ENCODE data around the gene TMEM87A. TPM values are rescaled to one million over a fixed set of nuclear protein-coding genes. Genes with fewer than 3 reads are reported as not detected.

Gene TMEM87A
- total RNA-seq, 2 experiments from 2014 or later: 26.6 to 28.4 TPM

- no peak for DNase-seq
- peaks cover 70% of the 10 kb centered on the region for H3K4me1 Mint-ChIP-seq (ENCODE audit: low read depth)
- CTCF ChIA-PET: interaction anchor here (0.6 to 1.1 kb wide), 4 partner anchors 14 to 110 kb away, joined by 3 to 5 read pairs (median 4); partner anchors contain the start of gene VPS39
- H3K27me3 Mint-ChIP-seq (ENCODE audit: low read depth): no peaks in the 10 kb centered on the region
- peaks cover 5% of the 10 kb centered on the region for H3K9me3 Mint-ChIP-seq
- H3K36me3 Mint-ChIP-seq (ENCODE audit: low read depth): peaks cover 38% of the 10 kb centered on the region
- intact Hi-C loops (cut with micrococcal nuclease): loop anchor here (1.0 to 5.0 kb wide), 12 partner anchors 14 to 1554 kb away; partner anchors contain the start of genes GANC, PDIA3, TMEM87A and TTBK2
- H3K4me3 Mint-ChIP-seq: peak overlapping the region; percentile 30
- H3K27ac Mint-ChIP-seq: peak overlapping the region; percentile 94
These were observed 79.8 kb downstream of the TMEM87A start for GRCh38 chr15:42193383-42193782.

GRCh38 chr15:42191610-42192346, 81.5 kb downstream of the TMEM87A start:
- peak; percentile 31 for DNase-seq
- CTCF ChIA-PET: no interaction called here
- H3K27me3 Mint-ChIP-seq (ENCODE audit: low read depth): no peaks in the 10 kb centered on the region
- H3K4me1 Mint-ChIP-seq (ENCODE audit: low read depth): peaks cover 68% of the 10 kb centered on the region
- H3K27ac Mint-ChIP-seq: peak overlapping the region; percentile 77
- H3K4me3 Mint-ChIP-seq: peak overlapping the region; percentile 9
- peaks cover 43% of the 10 kb centered on the region for H3K36me3 Mint-ChIP-seq (ENCODE audit: low read depth)
- H3K9me3 Mint-ChIP-seq: peaks cover 5% of the 10 kb centered on the region
- intact Hi-C loops (cut with micrococcal nuclease): loop anchor here (2.0 to 5.0 kb wide), 6 partner anchors 154 to 1556 kb away; partner anchors contain the start of genes PDIA3, TTBK2 and ZNF106

GRCh38 chr15:42190370-42190769, 82.9 kb downstream of the TMEM87A start:
- intact Hi-C loops (cut with micrococcal nuclease): loop anchor here (5.0 kb wide), 4 partner anchors 153 to 1557 kb away; partner anchors contain the start of genes PDIA3, TTBK2 and ZNF106
- Mint-ChIP-seq H3K4me1 (ENCODE audit: low read depth) (peaks cover 62% of the 10 kb centered on the region), H3K4me3 (no peak overlapping the region), H3K36me3 (ENCODE audit: low read depth) (peaks cover 41% of the 10 kb centered on the region), H3K27me3 (ENCODE audit: low read depth) (no peaks in the 10 kb centered on the region), H3K27ac (peak overlapping the region; percentile 79), H3K9me3 (no peaks in the 10 kb centered on the region)
- no peak for DNase-seq
- CTCF ChIA-PET: interaction anchor here (1.3 kb wide), 1 partner anchor 9 kb away, joined by 3 read pairs; no protein-coding TSS in a partner anchor

- Mint-ChIP-seq H3K4me1 (ENCODE audit: low read depth) (peaks cover 19% of the 10 kb centered on the region), H3K27me3 (ENCODE audit: low read depth) (no peaks in the 10 kb centered on the region), H3K9me3 (no peaks in the 10 kb centered on the region), H3K27ac (no peak overlapping the region), H3K4me3 (no peak overlapping the region), H3K36me3 (ENCODE audit: low read depth) (peaks cover 48% of the 10 kb centered on the region)
- DNase-seq: no peak
- CTCF ChIA-PET: no interaction called here
- intact Hi-C loops (cut with micrococcal nuclease): no loop called here
These were observed 87.4 kb downstream of the TMEM87A start for GRCh38 chr15:42185801-42186200.

- H3K36me3 Mint-ChIP-seq (ENCODE audit: low read depth): peaks cover 41% of the 10 kb centered on the region
- no peak for DNase-seq
- no peaks in the 10 kb centered on the region for H3K27me3 Mint-ChIP-seq (ENCODE audit: low read depth)
- intact Hi-C loops (cut with micrococcal nuclease): no loop called here
- no peak overlapping the region for H3K27ac Mint-ChIP-seq
- H3K9me3 Mint-ChIP-seq: no peaks in the 10 kb centered on the region
- no peak overlapping the region for H3K4me3 Mint-ChIP-seq
- CTCF ChIA-PET: no interaction called here
- H3K4me1 Mint-ChIP-seq (ENCODE audit: low read depth): peaks cover 8% of the 10 kb centered on the region
These were observed 88.5 kb downstream of the TMEM87A start for GRCh38 chr15:42184736-42185135.

GRCh38 chr15:42184296-42184695, 88.9 kb downstream of the TMEM87A start:
- H3K4me3 Mint-ChIP-seq: no peak overlapping the region
- H3K36me3 Mint-ChIP-seq (ENCODE audit: low read depth): peaks cover 41% of the 10 kb centered on the region
- H3K27ac Mint-ChIP-seq: no peak overlapping the region
- H3K9me3 Mint-ChIP-seq: no peaks in the 10 kb centered on the region
- no peaks in the 10 kb centered on the region for H3K27me3 Mint-ChIP-seq (ENCODE audit: low read depth)
- intact Hi-C loops (cut with micrococcal nuclease): no loop called here
- no peak for DNase-seq
- H3K4me1 Mint-ChIP-seq (ENCODE audit: low read depth): peaks cover 5% of the 10 kb centered on the region
- CTCF ChIA-PET: interaction anchor here (0.6 kb wide), 1 partner anchor 100 kb away, joined by 3 read pairs; no protein-coding TSS in a partner anchor

- Mint-ChIP-seq H3K27me3 (ENCODE audit: low read depth) (no peaks in the 10 kb centered on the region), H3K27ac (peak overlapping the region; percentile 34), H3K4me1 (ENCODE audit: low read depth) (no peaks in the 10 kb centered on the region), H3K4me3 (no peak overlapping the region), H3K9me3 (no peaks in the 10 kb centered on the region), H3K36me3 (ENCODE audit: low read depth) (peaks cover 43% of the 10 kb centered on the region)
- DNase-seq: no peak
- CTCF ChIA-PET: interaction anchor here (0.6 kb wide), 1 partner anchor 1197 kb away, joined by 3 read pairs; no protein-coding TSS in a partner anchor
- intact Hi-C loops (cut with micrococcal nuclease): no loop called here
These were observed 90.3 kb downstream of the TMEM87A start for GRCh38 chr15:42182961-42183360.

GRCh38 chr15:42182328-42182886, 90.8 kb downstream of the TMEM87A start:
- intact Hi-C loops (cut with micrococcal nuclease): no loop called here
- peaks cover 38% of the 10 kb centered on the region for H3K36me3 Mint-ChIP-seq (ENCODE audit: low read depth)
- no peak for DNase-seq
- CTCF ChIA-PET: interaction anchor here (0.6 kb wide), 1 partner anchor 1198 kb away, joined by 3 read pairs; no protein-coding TSS in a partner anchor
- no peaks in the 10 kb centered on the region for H3K4me1 Mint-ChIP-seq (ENCODE audit: low read depth)
- H3K9me3 Mint-ChIP-seq: no peaks in the 10 kb centered on the region
- no peaks in the 10 kb centered on the region for H3K27me3 Mint-ChIP-seq (ENCODE audit: low read depth)
- H3K4me3 Mint-ChIP-seq: no peak overlapping the region
- H3K27ac Mint-ChIP-seq: peak overlapping the region; percentile 34

- H3K27ac Mint-ChIP-seq: no peak overlapping the region
- intact Hi-C loops (cut with micrococcal nuclease): no loop called here
- CTCF ChIA-PET: no interaction called here
- H3K4me3 Mint-ChIP-seq: no peak overlapping the region
- H3K27me3 Mint-ChIP-seq (ENCODE audit: low read depth): no peaks in the 10 kb centered on the region
- peaks cover 32% of the 10 kb centered on the region for H3K36me3 Mint-ChIP-seq (ENCODE audit: low read depth)
- no peak for DNase-seq
- no peaks in the 10 kb centered on the region for H3K4me1 Mint-ChIP-seq (ENCODE audit: low read depth)
- H3K9me3 Mint-ChIP-seq: no peaks in the 10 kb centered on the region
These were observed 95.2 kb downstream of the TMEM87A start for GRCh38 chr15:42178056-42178455.

- no peak overlapping the region for H3K4me3 Mint-ChIP-seq
- intact Hi-C loops (cut with micrococcal nuclease): no loop called here
- peaks cover 10% of the 10 kb centered on the region for H3K4me1 Mint-ChIP-seq (ENCODE audit: low read depth)
- peaks cover 29% of the 10 kb centered on the region for H3K36me3 Mint-ChIP-seq (ENCODE audit: low read depth)
- H3K9me3 Mint-ChIP-seq: no peaks in the 10 kb centered on the region
- no peaks in the 10 kb centered on the region for H3K27me3 Mint-ChIP-seq (ENCODE audit: low read depth)
- no peak overlapping the region for H3K27ac Mint-ChIP-seq
- CTCF ChIA-PET: no interaction called here
- DNase-seq: no peak
These were observed 97.6 kb downstream of the TMEM87A start for GRCh38 chr15:42175671-42176070.

- Mint-ChIP-seq H3K27me3 (ENCODE audit: low read depth) (no peaks in the 10 kb centered on the region), H3K9me3 (no peaks in the 10 kb centered on the region), H3K4me3 (no peak overlapping the region), H3K4me1 (ENCODE audit: low read depth) (peaks cover 11% of the 10 kb centered on the region), H3K27ac (peak overlapping the region; percentile 19), H3K36me3 (ENCODE audit: low read depth) (peaks cover 27% of the 10 kb centered on the region)
- CTCF ChIA-PET: interaction anchor here (0.6 kb wide), 1 partner anchor 50 kb away, joined by 3 read pairs; no protein-coding TSS in a partner anchor
- intact Hi-C loops (cut with micrococcal nuclease): no loop called here
- DNase-seq: no peak
These were observed 100.8 kb downstream of the TMEM87A start for GRCh38 chr15:42172475-42172874.

GRCh38 chr15:42171795-42172194, 101.4 kb downstream of the TMEM87A start:
- Mint-ChIP-seq H3K4me1 (ENCODE audit: low read depth) (peaks cover 11% of the 10 kb centered on the region), H3K27me3 (ENCODE audit: low read depth) (no peaks in the 10 kb centered on the region), H3K27ac (peak overlapping the region; percentile 32), H3K36me3 (ENCODE audit: low read depth) (peaks cover 27% of the 10 kb centered on the region), H3K9me3 (no peaks in the 10 kb centered on the region), H3K4me3 (no peak overlapping the region)
- CTCF ChIA-PET: no interaction called here
- intact Hi-C loops (cut with micrococcal nuclease): no loop called here
- DNase-seq: no peak
